ENCODE measurements around the gene SYNJ2. TPM values are rescaled to one million over a fixed set of nuclear protein-coding genes. Genes with fewer than 3 reads are reported as not detected.

The SYNJ2 gene
- total RNA-seq, 4 donors from 2014 or later = 6.6 to 15.6 (median 9.8) TPM

DNA sequence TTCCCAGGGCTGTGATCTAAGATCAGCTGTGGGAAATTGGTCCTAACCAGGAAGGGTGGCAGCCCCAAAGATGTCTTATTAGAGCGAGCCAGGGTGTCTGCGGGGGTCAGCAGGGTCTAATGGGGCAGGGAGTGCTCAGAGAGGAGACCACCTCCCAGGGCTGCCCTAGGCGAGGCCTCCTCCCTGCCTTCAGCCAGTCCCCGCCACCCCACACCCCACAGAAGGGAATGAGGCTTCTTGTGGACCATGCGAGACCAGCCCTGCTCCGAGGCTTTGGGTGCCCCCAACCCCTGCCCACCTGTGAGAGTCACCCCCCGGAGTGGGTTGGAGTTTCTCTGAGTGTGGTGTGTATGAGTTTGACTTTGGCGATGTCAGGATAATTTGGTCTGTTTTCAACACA lies 37.8 kb downstream of the SYNJ2 start:
- peaks cover 0 to 6% (median 0%) of the 10 kb centered on the region in 3 donors for H3K36me3 ChIP-seq
- H3K27ac ChIP-seq = peak overlapping the region in 3 of 4 donors; percentile 54 to 76 (median 73)
- no peaks in the 10 kb centered on the region for H3K27me3 ChIP-seq
- WGBS, 2 donors = 92 to 94% methylated on average over 3 to 6 of the region's 8 CpGs
- no peaks in the 10 kb centered on the region for H3K9me3 ChIP-seq
- peaks cover 3 to 59% (median 7%) of the 10 kb centered on the region in 3 donors for H3K4me1 ChIP-seq
- no peak for DNase-seq
- intact Hi-C loops (cut with DNase I) = no loop called here
- no peak overlapping the region for H3K4me3 ChIP-seq
- TF ChIP-seq, protein P1, sequence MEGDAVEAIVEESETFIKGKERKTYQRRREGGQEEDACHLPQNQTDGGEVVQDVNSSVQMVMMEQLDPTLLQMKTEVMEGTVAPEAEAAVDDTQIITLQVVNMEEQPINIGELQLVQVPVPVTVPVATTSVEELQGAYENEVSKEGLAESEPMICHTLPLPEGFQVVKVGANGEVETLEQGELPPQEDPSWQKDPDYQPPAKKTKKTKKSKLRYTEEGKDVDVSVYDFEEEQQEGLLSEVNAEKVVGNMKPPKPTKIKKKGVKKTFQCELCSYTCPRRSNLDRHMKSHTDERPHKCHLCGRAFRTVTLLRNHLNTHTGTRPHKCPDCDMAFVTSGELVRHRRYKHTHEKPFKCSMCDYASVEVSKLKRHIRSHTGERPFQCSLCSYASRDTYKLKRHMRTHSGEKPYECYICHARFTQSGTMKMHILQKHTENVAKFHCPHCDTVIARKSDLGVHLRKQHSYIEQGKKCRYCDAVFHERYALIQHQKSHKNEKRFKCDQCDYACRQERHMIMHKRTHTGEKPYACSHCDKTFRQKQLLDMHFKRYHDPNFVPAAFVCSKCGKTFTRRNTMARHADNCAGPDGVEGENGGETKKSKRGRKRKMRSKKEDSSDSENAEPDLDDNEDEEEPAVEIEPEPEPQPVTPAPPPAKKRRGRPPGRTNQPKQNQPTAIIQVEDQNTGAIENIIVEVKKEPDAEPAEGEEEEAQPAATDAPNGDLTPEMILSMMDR (IDR thresholded peaks at IDR 0.05) = no peak
- no peak for TF ChIP-seq POLR2A (IDR thresholded peaks at IDR 0.05)

- intact Hi-C loops (cut with DNase I) = no loop called here
- 79 to 83% methylated on average over 4 to 5 of the region's 6 CpGs for WGBS, 2 donors
- H3K4me1 ChIP-seq = peaks cover 3 to 57% (median 7%) of the 10 kb centered on the region in 3 donors
- H3K4me3 ChIP-seq = no peak overlapping the region
- peak overlapping the region in 2 of 4 donors; percentile 30 to 76 for H3K27ac ChIP-seq
- no peak for DNase-seq
- TF ChIP-seq, protein P1 (IDR thresholded peaks at IDR 0.05) = no peak
- no peak for TF ChIP-seq POLR2A (IDR thresholded peaks at IDR 0.05)
- peaks cover 0 to 6% (median 0%) of the 10 kb centered on the region in 3 donors for H3K36me3 ChIP-seq
- H3K9me3 ChIP-seq = no peaks in the 10 kb centered on the region
- H3K27me3 ChIP-seq = no peaks in the 10 kb centered on the region
Observed at GRCh38 chr6:158020272-158020711, 38.6 kb downstream of the SYNJ2 start.

DNA sequence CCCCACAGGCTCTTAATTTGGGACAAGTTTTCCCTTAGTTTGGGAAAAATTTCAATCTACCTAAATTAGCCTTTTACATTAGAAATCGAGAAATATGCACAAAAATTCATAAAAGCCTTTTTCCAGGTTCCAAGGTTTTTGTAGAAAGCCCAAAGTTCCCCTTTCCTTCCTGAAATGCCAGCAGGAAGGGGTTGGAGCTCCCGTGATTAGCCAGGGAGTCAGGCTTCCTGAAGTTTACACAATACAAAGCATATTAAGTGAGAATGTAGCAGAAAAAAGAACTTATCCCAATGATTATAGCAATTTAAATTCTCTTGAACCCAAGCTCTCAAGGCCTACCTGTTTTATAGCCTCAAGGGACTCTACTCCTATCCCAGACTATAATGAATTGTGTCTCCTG lies 39.1 kb downstream of the SYNJ2 start:
- intact Hi-C loops (cut with DNase I) = no loop called here
- H3K27me3 ChIP-seq = no peaks in the 10 kb centered on the region
- peaks cover 6 to 59% (median 7%) of the 10 kb centered on the region in 3 donors for H3K4me1 ChIP-seq
- TF ChIP-seq POLR2A (IDR thresholded peaks at IDR 0.05) = no peak
- TF ChIP-seq, protein P1 (IDR thresholded peaks at IDR 0.05) = no peak
- 67 to 87% methylated on average over 2 of the region's 2 CpGs for WGBS, 2 donors
- no peak for DNase-seq
- peak overlapping the region in 2 of 4 donors; percentile 3 to 43 for H3K27ac ChIP-seq
- no peaks in the 10 kb centered on the region for H3K9me3 ChIP-seq
- H3K4me3 ChIP-seq = no peak overlapping the region
- H3K36me3 ChIP-seq = peaks cover 0 to 6% (median 0%) of the 10 kb centered on the region in 3 donors

DNA sequence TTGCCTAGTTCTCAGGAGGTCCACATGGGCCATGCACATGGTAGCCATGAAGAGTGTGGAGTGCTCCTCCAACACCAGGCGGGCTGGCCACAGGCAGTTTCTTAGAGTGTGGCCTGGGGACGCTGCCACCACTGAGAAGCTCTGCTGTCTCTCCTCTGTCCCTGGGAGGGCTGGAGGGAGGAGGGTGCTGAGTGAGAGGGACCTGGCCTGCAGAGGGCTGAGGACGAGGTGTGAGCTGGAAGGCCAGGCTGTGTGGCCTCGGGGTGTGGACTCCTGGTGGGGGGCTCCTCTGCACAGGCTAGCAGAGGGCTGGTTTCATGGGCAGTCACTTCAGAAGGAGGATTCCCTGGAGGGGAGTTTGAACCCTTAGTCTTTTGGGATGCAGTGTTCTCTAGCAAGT lies 39.7 kb downstream of the SYNJ2 start:
- H3K4me1 ChIP-seq = peaks cover 11 to 59% (median 11%) of the 10 kb centered on the region in 3 donors
- H3K27me3 ChIP-seq = no peaks in the 10 kb centered on the region
- H3K36me3 ChIP-seq = peaks cover 0 to 6% (median 0%) of the 10 kb centered on the region in 3 donors
- peak overlapping the region in 2 of 4 donors; percentile 3 to 43 for H3K27ac ChIP-seq
- no peak overlapping the region for H3K4me3 ChIP-seq
- no peak for TF ChIP-seq POLR2A (IDR thresholded peaks at IDR 0.05)
- TF ChIP-seq, protein P1 (IDR thresholded peaks at IDR 0.05) = no peak
- intact Hi-C loops (cut with DNase I) = no loop called here
- 100% methylated on average over 2 of the region's 4 CpGs; no CpG with 5 or more reads in 1 of the 2 donors for WGBS, 2 donors
- H3K9me3 ChIP-seq = no peaks in the 10 kb centered on the region
- DNase-seq = no peak

- Histone ChIP-seq H3K9me3 (no peaks in the 10 kb centered on the region), H3K27me3 (no peaks in the 10 kb centered on the region), H3K4me1 (peaks cover 18 to 59% (median 18%) of the 10 kb centered on the region in 3 donors), H3K4me3 (no peak overlapping the region), H3K27ac (no peak overlapping the region), H3K36me3 (peaks cover 0 to 6% (median 0%) of the 10 kb centered on the region in 3 donors)
- intact Hi-C loops (cut with DNase I) = no loop called here
- 94 to 95% methylated on average over 7 to 9 of the region's 14 CpGs for WGBS, 2 donors
- TF ChIP-seq POLR2A (IDR thresholded peaks at IDR 0.05) = no peak
- TF ChIP-seq, protein P1 (IDR thresholded peaks at IDR 0.05) = no peak
- DNase-seq = no peak
Observed at GRCh38 chr6:158021814-158022748, 40.4 kb downstream of the SYNJ2 start.
